Measurements from ENCODE around the gene PCSK6. TPM values are rescaled to one million over a fixed set of nuclear protein-coding genes. Genes with fewer than 3 reads are reported as not detected.

PCSK6 gene
- total RNA-seq, 1 experiment from 2014 or later = 3.7 TPM

DNA sequence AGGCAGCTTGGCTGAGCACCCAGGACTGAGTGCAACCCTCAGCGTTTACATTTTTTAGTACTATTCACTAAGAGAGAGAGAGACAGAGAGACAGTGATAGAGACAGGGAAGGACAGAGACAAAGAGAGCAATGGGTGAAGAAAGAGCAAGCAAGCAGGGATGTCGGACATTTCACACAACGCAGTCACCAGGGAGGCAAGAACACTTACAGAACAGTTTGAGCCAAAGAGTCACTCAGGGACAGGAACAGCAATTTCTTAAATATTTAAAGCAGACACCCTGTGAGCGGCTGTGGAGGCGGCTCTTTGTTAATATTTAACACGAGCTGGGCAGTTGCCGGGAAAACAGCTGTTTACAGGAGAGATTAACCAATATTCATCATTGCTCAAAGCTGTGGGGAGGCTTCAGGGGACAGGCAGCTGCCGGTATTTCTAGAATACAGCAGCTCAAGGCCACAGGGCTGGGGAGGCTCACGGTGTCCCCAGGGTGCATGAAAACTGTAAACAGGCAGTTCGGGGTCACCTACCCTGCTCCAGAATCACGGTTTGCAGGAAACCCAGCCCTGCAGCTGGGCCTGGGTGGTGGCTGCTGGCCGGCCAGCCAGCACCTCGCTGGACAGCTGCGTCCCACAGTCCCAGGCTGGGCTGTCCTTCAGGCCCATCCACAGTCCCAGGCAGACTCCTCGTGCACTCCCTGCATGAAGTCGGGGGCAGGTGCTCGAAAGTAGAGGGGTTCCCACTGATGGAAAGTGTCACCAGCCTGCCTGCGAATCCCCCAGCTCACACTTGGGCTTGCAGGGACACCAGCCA is 38.8 kb upstream of the PCSK6 start:
- POLR2A ChIA-PET (ENCODE audit: unreplicated experiment) = interaction anchor here (0.7 kb wide), 1 partner anchor 9 kb away, joined by 5 read pairs; no protein-coding TSS in a partner anchor
- no peak overlapping the region for H2AFZ ChIP-seq (ENCODE audit: low read length)
- no peak overlapping the region for H3K4me2 ChIP-seq (ENCODE audit: low read length)
- no peaks in the 10 kb centered on the region for H3F3A ChIP-seq (ENCODE audit: low read length, unreplicated experiment)
- intact Hi-C loops (cut with micrococcal nuclease) = no loop called here
- no peak overlapping the region for H3K4me3 ChIP-seq (ENCODE audit: low read length)
- H3K79me2 ChIP-seq (ENCODE audit: low read length) = no peaks in the 10 kb centered on the region
- H3K9me3 ChIP-seq (ENCODE audit: low read length) = no peaks in the 10 kb centered on the region
- peaks cover 4% of the 10 kb centered on the region; the same call in 1 of the 2 replicates for H3K4me1 ChIP-seq (ENCODE audit: insufficient read depth, low read length)
- H3K27me3 ChIP-seq (ENCODE audit: low read length) = peaks cover 28% of the 10 kb centered on the region; the same call in 1 of the 2 replicates
- no peak overlapping the region for H3K27ac ChIP-seq (ENCODE audit: low read length)
- H4K20me1 ChIP-seq (ENCODE audit: low read length) = no peaks in the 10 kb centered on the region
- H3K9me2 ChIP-seq (replicated peaks; ENCODE audit: low read length) = no peaks in the 10 kb centered on the region
- ATAC-seq = no peak
- no peaks in the 10 kb centered on the region for H3K36me3 ChIP-seq (ENCODE audit: low read depth, low read length)
- TF ChIP-seq, protein P1, sequence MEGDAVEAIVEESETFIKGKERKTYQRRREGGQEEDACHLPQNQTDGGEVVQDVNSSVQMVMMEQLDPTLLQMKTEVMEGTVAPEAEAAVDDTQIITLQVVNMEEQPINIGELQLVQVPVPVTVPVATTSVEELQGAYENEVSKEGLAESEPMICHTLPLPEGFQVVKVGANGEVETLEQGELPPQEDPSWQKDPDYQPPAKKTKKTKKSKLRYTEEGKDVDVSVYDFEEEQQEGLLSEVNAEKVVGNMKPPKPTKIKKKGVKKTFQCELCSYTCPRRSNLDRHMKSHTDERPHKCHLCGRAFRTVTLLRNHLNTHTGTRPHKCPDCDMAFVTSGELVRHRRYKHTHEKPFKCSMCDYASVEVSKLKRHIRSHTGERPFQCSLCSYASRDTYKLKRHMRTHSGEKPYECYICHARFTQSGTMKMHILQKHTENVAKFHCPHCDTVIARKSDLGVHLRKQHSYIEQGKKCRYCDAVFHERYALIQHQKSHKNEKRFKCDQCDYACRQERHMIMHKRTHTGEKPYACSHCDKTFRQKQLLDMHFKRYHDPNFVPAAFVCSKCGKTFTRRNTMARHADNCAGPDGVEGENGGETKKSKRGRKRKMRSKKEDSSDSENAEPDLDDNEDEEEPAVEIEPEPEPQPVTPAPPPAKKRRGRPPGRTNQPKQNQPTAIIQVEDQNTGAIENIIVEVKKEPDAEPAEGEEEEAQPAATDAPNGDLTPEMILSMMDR (conservative IDR thresholded peaks at IDR 0.05; ENCODE audit: low read depth, low read length) = no peak
- TF ChIP-seq EZH2phosphoT487 (IDR thresholded peaks at IDR 0.05; ENCODE audit: borderline replicate concordance, low read length) (no peak), EZH2 (IDR thresholded peaks at IDR 0.05; ENCODE audit: low read length, unreplicated experiment) (no peak)
- BruUV-seq (replicated peaks) = no TSS peak
- H3K9ac ChIP-seq (ENCODE audit: low read length) = no peak overlapping the region
- CTCF ChIA-PET = no interaction called here
- DNase-seq = no peak

DNA sequence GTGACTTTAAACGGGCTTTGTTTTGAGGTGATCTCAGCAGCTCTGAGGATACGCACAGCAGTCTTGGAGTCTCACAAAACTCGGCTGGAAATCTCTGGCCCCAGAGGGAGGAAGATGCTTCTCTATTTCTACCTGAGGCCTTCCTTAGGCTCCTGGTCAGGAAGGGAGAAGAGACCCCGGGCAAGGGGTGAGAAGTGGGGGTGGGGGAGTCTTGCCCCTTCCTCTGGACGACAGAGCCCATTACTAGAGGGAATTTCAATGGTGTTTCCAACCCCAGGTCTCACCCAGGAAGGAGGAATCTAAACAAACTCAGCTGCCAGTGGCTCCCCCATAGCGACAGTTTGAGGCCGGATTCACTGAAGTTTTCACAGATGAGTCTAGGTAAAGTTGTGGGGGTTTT is 37.4 kb upstream of the PCSK6 start:
- no peaks in the 10 kb centered on the region for H3K36me3 ChIP-seq (ENCODE audit: low read depth, low read length)
- intact Hi-C loops (cut with micrococcal nuclease) = no loop called here
- POLR2A ChIA-PET (ENCODE audit: unreplicated experiment) = no interaction called here
- H3K9me2 ChIP-seq (replicated peaks; ENCODE audit: low read length) = no peaks in the 10 kb centered on the region
- H2AFZ ChIP-seq (ENCODE audit: low read length) = no peak overlapping the region
- no peak overlapping the region for H3K4me3 ChIP-seq (ENCODE audit: low read length)
- TF ChIP-seq, protein P1 (conservative IDR thresholded peaks at IDR 0.05; ENCODE audit: low read depth, low read length) = no peak
- no peak for TF ChIP-seq EZH2phosphoT487 (IDR thresholded peaks at IDR 0.05; ENCODE audit: borderline replicate concordance, low read length)
- no peak for TF ChIP-seq EZH2 (IDR thresholded peaks at IDR 0.05; ENCODE audit: low read length, unreplicated experiment)
- H4K20me1 ChIP-seq (ENCODE audit: low read length) = no peaks in the 10 kb centered on the region
- no peaks in the 10 kb centered on the region for H3F3A ChIP-seq (ENCODE audit: low read length, unreplicated experiment)
- ATAC-seq (no peak), DNase-seq (no peak)
- H3K4me2 ChIP-seq (ENCODE audit: low read length) = no peak overlapping the region
- H3K27me3 ChIP-seq (ENCODE audit: low read length) = peaks cover 23% of the 10 kb centered on the region; the same call in 1 of the 2 replicates
- H3K27ac ChIP-seq (ENCODE audit: low read length) = no peak overlapping the region
- peaks cover 4% of the 10 kb centered on the region; the same call in 1 of the 2 replicates for H3K4me1 ChIP-seq (ENCODE audit: insufficient read depth, low read length)
- no peaks in the 10 kb centered on the region for H3K79me2 ChIP-seq (ENCODE audit: low read length)
- no peaks in the 10 kb centered on the region for H3K9me3 ChIP-seq (ENCODE audit: low read length)
- CTCF ChIA-PET = no interaction called here
- H3K9ac ChIP-seq (ENCODE audit: low read length) = no peak overlapping the region
- BruUV-seq (replicated peaks) = no TSS peak

DNA sequence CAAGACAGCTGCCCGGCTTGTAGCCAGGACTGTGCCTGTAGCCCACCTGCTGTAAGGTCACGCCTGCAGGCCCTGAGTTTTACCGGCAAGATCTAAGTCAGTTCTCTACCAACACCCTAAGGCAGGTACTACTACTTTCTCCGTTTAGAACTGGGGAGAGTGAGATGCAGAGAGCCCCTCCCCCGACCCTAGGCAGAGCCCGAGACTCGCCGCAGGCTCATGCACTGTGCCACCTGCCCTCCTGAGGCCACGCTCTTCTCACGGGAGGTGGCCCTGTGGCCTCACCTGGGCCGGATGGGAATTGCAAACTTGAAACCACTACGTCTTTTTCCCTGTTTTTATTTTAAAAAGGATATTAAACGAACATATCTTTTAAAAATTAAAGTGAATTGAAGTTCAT is 36.9 kb upstream of the PCSK6 start:
- POLR2A ChIA-PET (ENCODE audit: unreplicated experiment) = no interaction called here
- no peak overlapping the region for H2AFZ ChIP-seq (ENCODE audit: low read length)
- no peak overlapping the region for H3K27ac ChIP-seq (ENCODE audit: low read length)
- no peaks in the 10 kb centered on the region for H3K36me3 ChIP-seq (ENCODE audit: low read depth, low read length)
- no peak overlapping the region for H3K4me3 ChIP-seq (ENCODE audit: low read length)
- no peaks in the 10 kb centered on the region for H3F3A ChIP-seq (ENCODE audit: low read length, unreplicated experiment)
- no peak overlapping the region for H3K4me2 ChIP-seq (ENCODE audit: low read length)
- H3K9me2 ChIP-seq (replicated peaks; ENCODE audit: low read length) = no peaks in the 10 kb centered on the region
- TF ChIP-seq EZH2phosphoT487 (IDR thresholded peaks at IDR 0.05; ENCODE audit: borderline replicate concordance, low read length) = no peak
- no peak for TF ChIP-seq EZH2 (IDR thresholded peaks at IDR 0.05; ENCODE audit: low read length, unreplicated experiment)
- TF ChIP-seq, protein P1 (conservative IDR thresholded peaks at IDR 0.05; ENCODE audit: low read depth, low read length) = no peak
- H3K9ac ChIP-seq (ENCODE audit: low read length) = no peak overlapping the region
- H3K27me3 ChIP-seq (ENCODE audit: low read length) = peaks cover 28% of the 10 kb centered on the region; the same call in 1 of the 2 replicates
- no peaks in the 10 kb centered on the region for H4K20me1 ChIP-seq (ENCODE audit: low read length)
- no peaks in the 10 kb centered on the region for H3K79me2 ChIP-seq (ENCODE audit: low read length)
- intact Hi-C loops (cut with micrococcal nuclease) = no loop called here
- no peak for DNase-seq
- H3K4me1 ChIP-seq (ENCODE audit: insufficient read depth, low read length) = peaks cover 4% of the 10 kb centered on the region; the same call in 1 of the 2 replicates
- CTCF ChIA-PET = no interaction called here
- no peaks in the 10 kb centered on the region for H3K9me3 ChIP-seq (ENCODE audit: low read length)
- no TSS peak for BruUV-seq (replicated peaks)
- no peak for ATAC-seq

Measured in PC-3 (cell line).